HG03060 (cell line): Measurements from ENCODE around the gene NDRG3.

ENCODE experiments used
- ATAC-seq: cut with Tn5 transposase; IDR thresholded peaks from one replicate; pipeline ENCODE4 v1.9.1; 2021; ENCODE audit warnings: low read depth, moderate number of reproducible peaks; ENCODE audit not compliant: unreplicated experiment

The NDRG3 gene

DNA sequence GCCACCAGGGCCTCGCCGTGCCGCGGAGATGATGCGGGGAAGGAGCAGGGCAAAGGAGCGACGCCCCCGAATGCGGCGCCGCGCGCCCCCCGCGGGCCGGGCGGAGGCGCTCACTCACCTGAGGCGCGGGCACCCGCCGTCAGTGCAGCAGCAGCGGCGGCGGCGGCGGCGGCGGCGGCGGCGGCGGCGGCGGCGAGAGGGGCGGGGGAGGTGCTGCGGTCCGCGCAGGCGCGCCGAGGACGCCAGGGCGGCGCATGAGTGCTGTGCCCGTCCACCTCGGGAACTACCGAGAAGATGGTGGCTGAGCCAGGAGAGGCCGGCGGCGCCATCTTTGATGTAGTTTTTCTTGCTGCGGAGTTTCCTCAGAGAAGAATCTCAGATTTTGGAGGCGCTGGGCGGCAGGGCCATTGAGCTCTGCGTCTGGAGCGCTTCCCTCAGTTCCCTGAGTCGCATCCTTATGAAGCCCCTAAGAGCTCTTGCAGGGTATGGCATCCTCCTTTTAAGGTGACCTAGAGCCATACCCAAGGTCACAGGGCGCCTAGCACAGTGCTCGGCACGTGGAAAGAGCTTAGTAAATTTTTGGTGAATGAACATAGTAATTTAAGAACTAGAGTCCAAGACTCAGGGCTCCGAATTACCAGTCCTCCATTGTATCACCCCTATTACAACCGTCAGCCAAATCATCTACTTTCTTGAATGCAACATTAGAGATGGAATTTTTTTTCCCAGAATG lies at the start of gene NDRG3:
TSS of gene NDRG3 (minus strand) at position 164 of the 733 bp plus-strand sequence. CDS start 24,355 bp downstream, outside the sequence.
- peak; percentile 74 for ATAC-seq

DNA sequence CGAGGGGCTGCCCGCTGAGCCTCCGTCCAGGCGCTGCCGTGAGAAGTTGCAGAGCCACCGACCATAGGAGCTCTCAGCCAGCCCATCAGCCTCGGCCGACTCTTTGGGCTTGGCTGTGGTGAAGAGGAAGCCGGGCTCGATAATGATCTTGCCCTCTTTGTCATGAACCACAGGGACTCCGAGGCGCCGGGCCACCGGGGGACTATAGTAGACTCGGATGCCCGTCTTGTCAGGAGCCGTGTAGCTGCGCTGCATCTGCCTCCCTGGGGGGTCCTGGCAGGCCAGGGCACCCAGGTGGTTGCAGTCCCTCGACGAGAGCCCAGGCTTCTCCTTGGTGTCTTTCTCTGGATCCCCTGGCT lies 48.2 kb upstream of the NDRG3 start:
- ATAC-seq: no peak

- no peak for ATAC-seq
Observed at GRCh38 chr20:36793294-36794115, 47.6 kb upstream of the NDRG3 start.

DNA sequence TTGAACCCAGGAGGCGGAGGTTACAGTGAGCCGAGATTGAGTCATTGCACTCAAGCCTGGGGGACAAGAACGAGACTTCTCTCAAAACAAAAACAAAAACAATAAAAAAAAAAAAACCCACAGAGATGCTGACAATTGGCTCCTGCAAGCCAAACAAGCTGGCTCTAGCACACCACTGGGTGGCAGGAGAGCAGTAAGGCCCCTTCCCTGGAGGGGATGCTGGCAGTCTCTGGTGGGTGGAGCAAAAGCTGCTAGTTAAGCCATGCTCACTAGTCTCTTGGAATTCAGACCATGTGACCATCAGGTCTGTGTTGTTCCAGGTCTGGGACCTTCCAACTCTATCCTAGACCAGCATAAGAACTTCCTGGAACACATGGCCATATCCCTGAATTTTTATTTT lies 46.5 kb upstream of the NDRG3 start:
- ATAC-seq: no peak

GRCh38 chr20:36791862-36792261 lies 46.0 kb upstream of the NDRG3 start:
- no peak for ATAC-seq

DNA sequence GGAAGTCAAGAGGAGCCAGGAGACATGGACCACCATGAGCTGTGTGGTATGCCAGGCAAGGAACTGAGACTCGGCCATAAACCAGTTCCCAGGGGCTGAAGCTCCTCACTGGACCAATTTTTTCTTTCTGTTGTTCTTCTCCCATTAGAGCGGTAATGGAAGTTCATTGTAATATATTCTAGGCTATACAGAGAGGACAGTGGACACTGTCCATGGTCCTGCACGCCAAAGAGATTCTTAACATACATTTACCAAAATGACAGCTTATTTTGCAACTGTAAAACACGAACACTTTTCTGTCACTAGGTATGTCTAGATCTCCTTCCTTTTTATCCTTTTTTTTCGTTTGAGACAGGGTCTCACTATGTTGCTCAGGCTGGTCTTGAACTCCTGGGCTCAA lies 40.8 kb upstream of the NDRG3 start:
- no peak for ATAC-seq

DNA sequence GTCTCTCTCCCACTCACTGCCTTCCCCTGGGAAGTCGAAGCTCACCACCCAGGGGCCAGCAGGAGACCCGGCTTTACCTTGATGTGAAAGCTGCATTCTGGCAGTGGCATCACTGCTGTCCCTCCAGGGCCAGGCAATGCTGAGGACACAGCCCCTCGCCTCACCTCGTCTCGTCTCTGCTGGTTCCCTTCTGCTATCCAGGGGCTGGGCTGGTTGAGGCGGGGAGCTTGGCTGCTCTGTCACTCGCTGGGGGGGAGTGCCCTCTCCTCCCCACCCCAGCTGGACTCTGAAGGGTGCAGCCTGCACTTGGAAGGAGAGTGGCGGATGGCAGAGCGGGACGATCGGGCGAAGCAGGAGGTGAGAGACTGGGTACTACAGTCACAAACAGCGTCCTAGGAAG lies 40.4 kb upstream of the NDRG3 start:
- ATAC-seq: no peak

GRCh38 chr20:36785308-36785707 lies 39.4 kb upstream of the NDRG3 start:
- no peak for ATAC-seq

DNA sequence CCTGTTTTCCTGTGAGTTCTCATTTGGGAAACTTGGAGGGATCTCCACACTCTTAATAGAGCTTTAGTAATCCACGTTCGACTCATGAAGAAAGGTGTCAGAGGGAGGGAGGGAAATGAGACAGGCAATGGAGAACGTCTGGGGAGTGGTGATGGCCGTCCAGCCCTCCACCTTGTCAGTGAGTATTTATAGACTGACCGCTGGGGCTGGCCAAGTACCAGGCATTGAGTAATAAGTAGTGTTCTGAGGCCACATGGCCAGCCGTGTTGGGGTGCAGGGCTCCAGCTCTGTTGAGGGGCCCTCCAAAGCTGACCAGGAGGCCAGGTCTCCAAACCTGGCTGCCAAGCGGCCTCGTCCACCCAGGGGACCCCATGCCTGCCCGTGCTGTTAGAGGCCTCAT lies 39.0 kb upstream of the NDRG3 start:
- ATAC-seq: no peak

- no peak for ATAC-seq
Observed at GRCh38 chr20:36784116-36784515, 38.2 kb upstream of the NDRG3 start.

DNA sequence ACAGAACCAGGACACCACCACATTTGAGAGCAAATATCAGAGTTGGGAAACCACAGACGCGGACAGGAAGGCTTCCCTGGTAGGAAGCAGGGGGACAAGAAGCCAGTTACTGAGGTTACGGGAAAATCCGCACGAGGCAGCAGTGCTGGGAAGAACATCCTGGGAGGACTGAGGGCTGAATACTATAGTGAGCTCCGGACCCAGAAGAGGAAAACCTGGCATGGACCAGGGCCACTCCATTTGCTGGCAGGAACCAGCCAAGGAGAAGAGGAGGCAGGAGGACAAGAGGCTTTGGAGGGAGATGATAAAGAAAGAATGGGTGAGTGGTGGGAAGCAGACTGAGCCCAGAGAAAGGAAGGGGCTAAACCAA lies 33.8 kb upstream of the NDRG3 start:
- no peak for ATAC-seq

- no peak for ATAC-seq
Observed at GRCh38 chr20:36778831-36779655, 33.2 kb upstream of the NDRG3 start.

DNA sequence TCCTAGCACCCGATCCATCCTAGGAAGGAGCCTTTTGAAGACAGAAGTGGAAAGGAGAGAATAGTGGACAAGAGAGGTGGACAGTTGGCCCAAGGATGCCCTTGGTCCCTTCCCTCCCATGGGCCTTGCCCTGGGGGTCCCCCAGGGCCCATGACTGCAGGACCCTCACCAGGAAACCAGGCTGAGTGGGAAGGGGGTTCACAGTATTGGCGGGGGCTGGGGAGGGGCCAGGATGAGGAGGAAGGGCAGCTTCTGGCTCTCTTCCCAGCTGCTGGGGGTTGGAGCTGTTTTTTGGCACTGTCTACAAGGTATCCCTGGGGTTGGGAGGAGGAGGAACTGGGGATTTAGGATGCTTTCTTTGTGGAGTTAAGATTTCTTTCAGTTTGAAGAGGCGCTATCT lies 31.7 kb upstream of the NDRG3 start:
- ATAC-seq: no peak

DNA sequence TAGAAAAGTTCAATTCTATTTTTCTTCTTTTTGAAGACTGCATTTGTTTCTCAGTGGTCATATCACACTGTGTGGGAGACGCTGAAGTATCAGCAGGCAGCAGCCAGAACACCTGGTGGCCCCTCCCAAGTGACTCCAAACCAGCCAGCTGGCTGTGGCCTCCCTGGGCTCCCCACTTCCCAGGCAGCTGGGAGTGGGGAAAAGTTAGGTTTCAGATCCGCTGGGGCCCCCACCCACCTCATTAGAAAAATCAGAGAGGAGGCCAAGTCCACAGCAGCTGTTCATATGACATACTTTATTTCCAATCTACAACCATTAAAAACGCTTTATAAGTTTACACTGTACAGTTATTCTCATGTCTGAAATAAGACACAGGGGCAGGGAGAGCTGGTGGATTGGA lies 31.3 kb upstream of the NDRG3 start:
- ATAC-seq: no peak

- no peak for ATAC-seq
Observed at GRCh38 chr20:36775826-36776225, 29.9 kb upstream of the NDRG3 start.

- no peak for ATAC-seq
Observed at GRCh38 chr20:36775196-36775595, 29.3 kb upstream of the NDRG3 start.

DNA sequence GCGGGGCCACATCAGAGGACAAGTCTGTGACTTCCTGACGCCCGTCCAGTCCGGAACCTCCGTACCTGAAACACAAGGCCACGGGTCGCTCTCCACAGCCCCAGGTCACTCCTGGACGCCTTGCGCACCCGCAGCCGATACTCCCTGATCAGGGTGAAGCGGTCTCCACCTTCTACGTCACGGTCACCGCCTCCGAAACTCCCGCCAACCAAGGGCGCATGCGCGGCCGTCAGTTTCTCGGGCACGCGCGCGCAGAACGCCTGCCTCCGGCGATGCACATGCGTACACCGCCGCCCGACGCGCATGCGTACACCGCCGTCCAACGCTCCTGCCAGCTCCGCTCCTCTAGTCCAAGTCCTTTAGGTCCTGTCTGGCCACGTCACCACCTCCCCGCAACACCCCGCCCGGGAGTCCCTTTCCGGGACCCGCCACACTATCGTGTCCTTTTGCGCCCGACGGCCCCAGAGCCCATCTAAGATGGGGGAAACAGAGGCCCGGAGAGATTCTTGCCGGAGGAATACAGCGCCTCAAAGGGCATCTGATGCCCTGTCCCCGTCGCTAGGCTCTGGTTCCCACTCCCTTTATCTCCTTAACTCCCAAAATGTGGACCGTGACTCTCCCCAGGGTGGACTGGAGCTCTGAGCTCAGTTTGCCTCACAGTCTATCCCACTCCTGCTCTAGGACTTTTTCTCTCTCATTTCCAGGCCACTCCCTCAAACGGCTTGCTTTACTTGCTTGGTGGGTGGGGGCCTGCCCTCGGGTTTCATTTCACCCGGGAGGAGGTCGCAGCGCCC lies 27.9 kb upstream of the NDRG3 start, which contains the start of gene DSN1:
TSS of gene DSN1 (minus strand) at position 167 of the 794 bp plus-strand sequence. CDS start 2,305 bp downstream, outside the sequence.
- ATAC-seq: peak; percentile 46

DNA sequence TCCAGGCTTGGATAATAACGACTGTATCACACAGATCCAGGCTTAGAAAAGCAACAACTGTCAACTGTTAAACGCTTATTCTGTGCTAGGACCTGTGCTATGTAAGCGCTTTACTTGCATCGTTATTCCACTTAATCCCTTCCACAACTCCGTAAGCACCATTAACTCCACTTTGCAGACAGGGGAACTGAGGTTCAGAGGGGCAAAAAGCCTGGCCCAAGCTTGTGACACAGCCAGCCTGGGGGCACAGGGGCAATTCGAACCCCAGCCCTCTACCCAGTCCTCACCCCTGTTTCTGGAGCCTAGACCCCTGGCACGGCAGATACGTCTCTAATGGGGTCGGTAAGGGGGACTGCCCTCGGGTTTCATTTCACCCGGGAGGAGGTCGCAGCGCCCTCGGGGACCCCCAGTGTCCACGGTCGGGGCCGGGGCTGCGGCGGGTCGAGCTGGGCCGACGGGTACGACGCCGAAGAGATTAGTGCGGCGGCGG lies 27.3 kb upstream of the NDRG3 start:
- no peak for ATAC-seq

GRCh38 chr20:36770680-36771079 lies 24.8 kb upstream of the NDRG3 start:
- ATAC-seq: no peak

DNA sequence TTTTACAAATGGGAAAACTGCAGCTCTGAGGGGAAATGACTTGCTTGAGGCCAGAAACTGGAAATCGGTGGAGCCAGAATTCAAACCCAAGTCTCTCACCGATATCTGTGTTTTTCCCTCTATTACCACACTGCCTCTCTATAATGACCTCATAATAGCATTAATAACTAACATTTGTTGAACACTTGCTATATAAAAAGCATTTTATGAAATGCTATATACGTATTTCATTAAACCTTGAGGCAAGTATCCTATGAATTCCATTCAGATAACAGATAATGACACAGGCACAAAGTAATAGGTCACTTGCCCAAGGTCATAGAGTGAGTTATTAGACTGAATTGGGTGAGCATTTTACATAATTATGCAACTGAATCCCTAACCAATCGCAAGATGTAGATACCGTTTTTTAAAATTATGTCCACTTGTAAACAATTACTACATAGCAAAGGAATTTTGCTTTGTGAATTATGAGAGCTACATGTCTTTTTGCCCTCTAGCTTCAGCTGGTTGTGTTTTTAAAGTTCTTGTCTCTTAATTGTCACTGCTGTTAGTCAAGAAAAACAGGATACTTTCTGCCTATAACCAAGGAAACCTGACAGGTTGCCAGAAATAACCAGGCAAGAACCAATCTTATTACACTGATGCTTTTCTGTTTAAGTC lies 23.0 kb upstream of the NDRG3 start:
- no peak for ATAC-seq
